ENCODE results near the gene MINK1. TPM values are rescaled to one million over a fixed set of nuclear protein-coding genes. Genes with fewer than 3 reads are reported as not detected.

Gene MINK1
- total RNA-seq, 1 donor from 2014 or later = 65.3 TPM

- TF ChIP-seq CTCF (IDR thresholded peaks at IDR 0.05) = no peak
- POLR2A ChIA-PET = interaction anchor here (1.5 kb wide), 1 partner anchor 696 kb away, joined by 3 read pairs; the partner anchor contains the start of genes CYB5D2 and ZZEF1
- Mint-ChIP-seq H3K27ac (no peak overlapping the region), H3K4me3 (no peak overlapping the region), H3K9me3 (no peaks in the 10 kb centered on the region), H3K4me1 (peaks cover 48% of the 10 kb centered on the region), H3K36me3 (ENCODE audit: low read depth) (peaks cover 11% of the 10 kb centered on the region), H3K27me3 (no peaks in the 10 kb centered on the region)
- CTCF ChIA-PET = no interaction called here
- DNase-seq = no peak
- ATAC-seq (ENCODE audit: low read depth) = no peak
- intact Hi-C loops (cut with micrococcal nuclease) = no loop called here
These were observed 6.1 kb downstream of the MINK1 start for GRCh38 chr17:4839221-4839620.

GRCh38 chr17:4839965-4840892 is 7.1 kb downstream of the MINK1 start:
- no peak for TF ChIP-seq CTCF (IDR thresholded peaks at IDR 0.05)
- H3K27ac Mint-ChIP-seq = no peak overlapping the region

GRCh38 chr17:4840893-4841242 is 7.7 kb downstream of the MINK1 start:
- H3K4me1 Mint-ChIP-seq = peaks cover 34% of the 10 kb centered on the region
- intact Hi-C loops (cut with micrococcal nuclease) = no loop called here
- no peaks in the 10 kb centered on the region for H3K9me3 Mint-ChIP-seq
- POLR2A ChIA-PET = interaction anchor here (1.5 kb wide), 1 partner anchor 698 kb away, joined by 3 read pairs; the partner anchor contains the start of genes CYB5D2 and ZZEF1
- H3K27ac Mint-ChIP-seq = no peak overlapping the region
- no peak for TF ChIP-seq CTCF (IDR thresholded peaks at IDR 0.05)
- no peak for DNase-seq
- no peaks in the 10 kb centered on the region for H3K27me3 Mint-ChIP-seq
- H3K36me3 Mint-ChIP-seq (ENCODE audit: low read depth) = peaks cover 11% of the 10 kb centered on the region
- no peak for ATAC-seq (ENCODE audit: low read depth)
- H3K4me3 Mint-ChIP-seq = no peak overlapping the region
- CTCF ChIA-PET = no interaction called here

More at GRCh38 chr17:4839965-4840892, 7.1 kb downstream of the MINK1 start:
- CTCF ChIA-PET = no interaction called here
- intact Hi-C loops (cut with micrococcal nuclease) = no loop called here
- Mint-ChIP-seq H3K36me3 (ENCODE audit: low read depth) (peaks cover 11% of the 10 kb centered on the region), H3K9me3 (no peaks in the 10 kb centered on the region), H3K4me3 (no peak overlapping the region), H3K27me3 (no peaks in the 10 kb centered on the region), H3K4me1 (peaks cover 41% of the 10 kb centered on the region)
- POLR2A ChIA-PET = interaction anchor here (1.5 kb wide), 1 partner anchor 697 kb away, joined by 3 read pairs; the partner anchor contains the start of genes CYB5D2 and ZZEF1
- no peak for ATAC-seq (ENCODE audit: low read depth)
- DNase-seq = no peak

GRCh38 chr17:4842376-4842775 is 9.2 kb downstream of the MINK1 start:
- intact Hi-C loops (cut with micrococcal nuclease) = no loop called here
- no peaks in the 10 kb centered on the region for H3K27me3 Mint-ChIP-seq
- CTCF ChIA-PET = no interaction called here
- POLR2A ChIA-PET = no interaction called here
- no peak overlapping the region for H3K4me3 Mint-ChIP-seq
- ATAC-seq (ENCODE audit: low read depth) (no peak), DNase-seq (no peak)
- H3K4me1 Mint-ChIP-seq = peaks cover 35% of the 10 kb centered on the region
- no peaks in the 10 kb centered on the region for H3K9me3 Mint-ChIP-seq
- no peak for TF ChIP-seq CTCF (IDR thresholded peaks at IDR 0.05)
- H3K27ac Mint-ChIP-seq = no peak overlapping the region
- peaks cover 15% of the 10 kb centered on the region for H3K36me3 Mint-ChIP-seq (ENCODE audit: low read depth)

GRCh38 chr17:4843321-4844000 is 10.3 kb downstream of the MINK1 start:
- no peaks in the 10 kb centered on the region for H3K27me3 Mint-ChIP-seq
- no peaks in the 10 kb centered on the region for H3K9me3 Mint-ChIP-seq
- intact Hi-C loops (cut with micrococcal nuclease) = no loop called here
- POLR2A ChIA-PET = no interaction called here
- no peak for DNase-seq
- no peak overlapping the region for H3K4me3 Mint-ChIP-seq
- no peak for TF ChIP-seq CTCF (IDR thresholded peaks at IDR 0.05)
- H3K36me3 Mint-ChIP-seq (ENCODE audit: low read depth) = peaks cover 7% of the 10 kb centered on the region
- ATAC-seq (ENCODE audit: low read depth) = no peak
- peaks cover 28% of the 10 kb centered on the region for H3K4me1 Mint-ChIP-seq
- CTCF ChIA-PET = no interaction called here
- H3K27ac Mint-ChIP-seq = no peak overlapping the region
